ENCODE measurements around the gene TTC12.

GRCh38 chr11:113382121-113382520, 67.7 kb downstream of the TTC12 start:
- TF ChIP-seq EP300 (conservative IDR thresholded peaks at IDR 0.05; ENCODE audit: poor library complexity, severe bottlenecking) (no peak), SMC3 (conservative IDR thresholded peaks at IDR 0.05; ENCODE audit: poor library complexity) (no peak), POLR2AphosphoS5 (IDR thresholded peaks at IDR 0.05) (no peak)
